DMS79 (cell line): ENCODE results near the gene RTN4R.
"Not testable (repeated sequence)": the region's sequence is repeated elsewhere in the genome, so short reads cannot be mapped to it uniquely, and the experiment has no call there.

Experiments used
- DNase-seq: peaks from one replicate; lab custom pipeline; 2025; lab: John Stamatoyannopoulos, UW

The RTN4R gene

DNA sequence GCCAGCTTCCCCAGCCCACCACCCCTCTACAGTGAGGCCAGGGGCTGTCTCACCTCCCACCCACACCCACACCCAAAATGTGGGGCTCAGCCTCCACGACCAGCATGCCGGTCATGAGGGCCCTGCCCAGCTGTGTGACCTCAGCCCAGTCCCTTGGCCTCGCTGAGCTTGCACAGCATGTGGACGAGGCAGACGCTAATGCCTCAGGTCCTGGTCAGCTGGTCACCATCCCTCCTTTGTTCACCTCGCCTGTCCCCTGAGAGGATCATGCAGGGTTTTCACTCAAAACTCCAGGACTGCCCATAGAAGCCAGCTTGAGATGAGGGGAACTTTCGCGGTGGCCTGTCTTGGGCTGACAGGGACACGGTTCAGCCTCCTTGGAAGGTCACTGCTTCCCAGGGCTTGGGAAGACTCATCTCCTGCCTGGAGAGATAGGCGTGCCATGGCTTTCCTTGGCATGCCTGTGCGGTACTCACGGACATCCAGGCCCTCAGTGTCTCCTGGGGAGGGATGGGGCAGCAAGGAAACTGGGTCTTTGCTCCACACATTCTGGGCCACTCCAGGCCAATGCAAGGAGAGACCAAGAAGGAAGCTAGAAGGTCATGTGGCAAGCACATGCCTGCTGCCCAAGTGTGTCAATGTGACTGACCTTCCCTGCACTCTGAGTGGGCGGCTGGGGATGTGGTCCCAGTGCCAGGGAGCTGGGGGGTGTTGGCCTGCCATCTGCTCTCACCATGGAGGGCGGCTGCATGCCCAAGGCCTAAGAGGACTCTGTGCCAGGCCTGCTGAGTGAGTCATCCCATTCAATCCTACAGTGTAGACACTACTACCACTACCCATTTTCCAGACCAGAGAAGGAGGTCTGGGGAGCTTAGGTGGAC lies 3.2 kb upstream of the RTN4R start:
- DNase-seq, result no peak

DNA sequence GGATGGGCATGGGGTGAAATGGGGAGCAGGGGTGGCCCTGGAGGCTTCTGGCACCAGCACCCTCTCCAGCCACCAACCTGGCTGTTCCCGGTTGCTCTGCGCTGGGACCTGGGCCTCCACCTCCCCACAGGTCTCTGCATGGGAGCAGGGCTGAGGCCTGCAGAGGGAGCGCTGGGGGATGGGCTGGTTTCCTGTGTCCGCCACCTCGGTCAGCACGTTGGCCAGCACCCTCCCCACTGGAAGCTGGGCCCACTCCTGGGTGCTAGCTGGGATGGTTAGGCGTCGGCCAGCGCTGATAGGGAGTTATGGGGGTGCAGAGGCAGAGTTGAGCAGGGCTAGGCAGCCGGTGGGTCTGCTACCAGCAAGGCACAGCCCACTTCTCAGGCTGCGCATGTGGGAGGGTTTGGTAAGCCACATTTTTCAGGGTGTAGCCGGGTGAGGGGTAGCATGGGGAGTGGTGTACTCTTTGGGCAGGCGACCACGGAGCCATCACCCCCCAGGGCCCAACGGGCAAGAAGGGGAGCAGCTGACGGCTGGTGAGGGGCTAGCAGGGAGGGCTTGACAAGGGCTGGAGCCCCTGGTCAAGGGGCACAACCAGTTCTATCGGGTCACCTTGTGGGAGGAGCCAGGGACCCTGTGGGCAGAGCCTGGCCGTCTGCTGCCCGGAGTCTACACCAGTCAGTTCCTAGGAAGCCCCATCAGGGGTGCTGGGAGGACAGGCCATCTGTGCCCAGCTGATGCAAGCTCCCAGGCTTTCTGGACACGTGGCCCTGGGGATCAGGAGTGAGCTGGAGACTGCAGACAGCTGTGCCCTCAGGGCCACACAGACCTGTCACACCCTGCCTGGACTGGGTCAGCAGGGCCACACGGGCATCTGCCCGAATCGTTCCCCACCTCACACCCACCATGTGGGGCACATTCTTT lies 2.3 kb upstream of the RTN4R start:
- not testable (repeated sequence) for DNase-seq

DNA sequence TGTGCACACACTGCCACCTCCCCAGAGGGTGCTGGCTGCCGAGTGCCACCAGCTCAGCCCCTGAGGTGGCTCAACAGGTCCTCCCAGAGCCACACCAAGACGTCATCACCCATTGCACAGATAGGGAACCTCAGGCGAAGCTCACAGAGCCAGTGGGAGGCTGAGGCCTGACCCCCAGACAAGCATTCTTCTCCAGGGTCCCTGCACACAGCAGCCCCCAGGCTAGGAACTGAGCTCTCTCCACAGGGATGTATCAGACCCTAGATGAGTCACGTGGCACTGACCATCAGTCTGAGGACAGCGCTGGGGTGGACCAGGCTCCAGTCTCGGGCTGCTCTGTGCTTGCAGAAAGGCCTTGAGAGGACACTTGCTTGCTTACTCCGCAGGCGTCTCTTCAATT lies 1.6 kb upstream of the RTN4R start:
- DNase-seq, result not testable (repeated sequence)

DNA sequence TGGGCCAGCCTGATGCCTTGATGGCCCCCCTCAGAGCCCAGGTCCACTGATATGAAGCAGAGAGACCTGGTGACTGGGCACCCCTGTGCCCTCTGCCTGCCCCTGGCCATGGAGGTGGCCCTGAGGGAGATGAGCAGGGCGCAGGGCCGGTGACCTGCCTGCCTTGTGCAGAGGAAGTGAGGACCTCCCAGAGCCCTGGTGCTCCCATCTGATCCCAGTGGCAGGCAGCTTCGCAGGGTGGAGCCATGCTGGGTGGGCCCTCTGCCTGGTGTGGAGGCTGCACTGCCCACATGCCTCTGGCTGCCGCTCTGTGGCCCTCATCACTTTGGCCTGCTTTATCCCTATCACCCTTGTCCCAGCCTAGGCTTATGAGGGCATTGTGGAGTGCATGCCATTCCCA lies 1.1 kb upstream of the RTN4R start:
- DNase-seq, result not testable (repeated sequence)

DNA sequence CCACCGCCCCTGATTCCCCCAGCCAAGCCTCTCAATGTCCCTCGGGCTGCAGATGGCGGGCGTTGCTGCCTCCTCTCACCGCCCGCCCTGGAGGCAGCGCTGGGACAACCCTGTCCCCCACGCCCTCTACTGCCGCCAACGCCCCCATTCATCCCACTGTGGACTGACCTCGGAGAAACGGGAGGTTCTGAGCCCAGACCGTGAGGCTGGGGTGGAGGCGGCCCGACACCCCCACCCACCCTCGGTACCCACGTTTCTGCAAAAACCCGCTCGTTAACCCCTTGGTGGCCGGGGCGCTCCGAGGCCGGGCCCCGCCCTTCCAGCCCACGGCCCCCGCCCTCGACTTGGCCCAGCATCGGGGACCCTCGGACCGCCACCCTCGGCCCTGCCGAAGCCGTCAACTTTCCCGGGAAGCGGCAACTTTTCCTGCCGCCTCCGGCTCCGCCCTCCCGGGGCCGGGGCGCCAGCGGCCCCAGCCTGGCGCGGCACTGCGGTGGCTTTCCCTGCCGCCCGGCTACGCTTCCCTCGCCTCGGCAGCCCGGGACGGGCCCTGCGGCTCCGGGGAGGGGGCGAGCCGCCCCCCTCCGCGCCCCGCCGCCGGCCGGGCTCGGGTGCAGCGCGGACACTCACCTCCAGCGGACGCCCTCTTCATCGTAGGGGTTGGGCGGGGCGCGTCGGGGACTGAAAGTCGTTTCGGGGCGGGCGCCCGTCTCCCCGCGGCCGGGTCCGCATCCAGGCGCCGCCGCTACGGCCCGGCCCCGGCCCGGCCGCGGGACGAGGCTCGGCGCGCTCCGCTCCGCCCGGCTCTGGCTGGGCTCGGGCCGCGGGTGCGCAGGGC lies 458 bp downstream of the RTN4R start:
- no peak for DNase-seq

DNA sequence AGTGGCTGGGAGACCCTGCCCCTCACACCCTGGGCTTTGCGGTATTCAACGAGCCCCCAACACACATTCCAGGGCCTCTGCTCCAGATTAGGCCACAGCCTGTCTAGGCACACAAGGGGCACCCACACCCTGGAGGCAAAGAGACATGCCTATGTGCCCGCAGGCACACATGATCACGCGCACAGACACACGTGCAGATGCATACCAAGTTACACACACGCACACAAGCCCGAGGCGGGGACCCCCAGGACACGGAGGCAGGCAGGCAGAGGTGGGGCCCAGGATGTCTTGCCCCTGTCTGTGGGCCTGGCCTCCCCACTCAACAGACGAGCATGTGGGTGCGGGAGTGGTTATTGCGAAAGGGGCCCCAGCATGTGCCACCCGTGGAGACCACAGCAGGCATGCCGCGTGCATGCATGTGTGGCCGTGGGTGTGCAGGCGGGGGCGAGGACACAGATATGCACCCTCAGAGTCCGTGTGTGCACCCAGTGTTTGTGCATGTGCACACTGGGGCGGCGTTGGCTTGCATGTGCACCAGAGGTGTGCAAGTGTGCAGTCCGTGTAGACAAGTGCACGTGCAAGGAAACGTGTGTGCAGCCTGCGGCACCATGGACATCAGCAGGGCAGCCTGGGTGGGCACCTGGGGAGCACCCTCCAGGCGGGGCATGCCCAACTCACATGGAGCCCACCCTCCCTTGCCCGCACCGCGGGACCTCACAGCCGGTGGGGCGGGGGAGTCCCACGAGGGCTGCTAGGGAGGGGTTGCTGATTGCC lies 1.3 kb downstream of the RTN4R start:
- DNase-seq, result not testable (repeated sequence)

DNA sequence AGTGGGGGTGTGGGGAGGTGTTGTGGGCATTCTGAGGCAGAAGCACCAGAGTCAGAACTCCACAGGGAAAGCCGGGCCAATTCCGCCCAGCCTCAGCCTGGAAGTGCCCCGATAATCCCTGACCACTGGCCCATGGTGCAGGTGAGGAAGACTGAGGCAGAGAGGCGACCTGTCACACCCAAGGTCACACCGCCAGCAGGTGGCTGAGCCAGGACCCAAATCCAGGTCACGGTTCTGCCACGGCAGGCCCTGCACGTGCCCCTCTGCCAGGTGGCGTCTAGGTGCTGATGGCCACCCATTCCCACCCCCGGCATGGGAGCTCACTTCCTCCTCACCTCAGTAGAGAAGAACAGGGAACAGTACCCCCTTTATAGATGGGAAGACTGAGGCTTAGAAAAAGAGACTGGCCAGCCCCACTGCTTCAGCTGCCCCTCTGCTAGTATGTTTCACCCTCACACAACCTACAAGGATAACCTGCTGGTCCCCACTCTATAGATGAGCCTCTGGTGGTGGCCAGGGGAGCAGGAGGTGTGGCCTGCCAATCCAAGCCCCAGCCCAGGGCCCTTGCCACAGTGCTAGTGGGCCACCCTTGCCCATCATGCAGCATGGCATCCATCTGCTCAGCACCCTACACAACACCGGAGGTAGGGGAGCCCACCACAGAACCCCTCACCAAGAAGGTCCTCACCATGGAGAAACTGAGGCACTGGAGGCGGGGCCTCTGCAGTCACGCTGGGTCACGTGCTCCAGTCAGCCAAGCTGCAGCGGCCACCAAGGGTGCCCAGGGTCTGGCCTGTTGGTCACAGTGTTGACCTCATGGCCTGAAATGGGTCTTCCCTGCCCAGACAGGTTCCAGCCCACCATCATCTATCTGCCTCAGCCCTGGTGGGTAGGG lies 2.1 kb downstream of the RTN4R start:
- DNase-seq, result not testable (repeated sequence)

DNA sequence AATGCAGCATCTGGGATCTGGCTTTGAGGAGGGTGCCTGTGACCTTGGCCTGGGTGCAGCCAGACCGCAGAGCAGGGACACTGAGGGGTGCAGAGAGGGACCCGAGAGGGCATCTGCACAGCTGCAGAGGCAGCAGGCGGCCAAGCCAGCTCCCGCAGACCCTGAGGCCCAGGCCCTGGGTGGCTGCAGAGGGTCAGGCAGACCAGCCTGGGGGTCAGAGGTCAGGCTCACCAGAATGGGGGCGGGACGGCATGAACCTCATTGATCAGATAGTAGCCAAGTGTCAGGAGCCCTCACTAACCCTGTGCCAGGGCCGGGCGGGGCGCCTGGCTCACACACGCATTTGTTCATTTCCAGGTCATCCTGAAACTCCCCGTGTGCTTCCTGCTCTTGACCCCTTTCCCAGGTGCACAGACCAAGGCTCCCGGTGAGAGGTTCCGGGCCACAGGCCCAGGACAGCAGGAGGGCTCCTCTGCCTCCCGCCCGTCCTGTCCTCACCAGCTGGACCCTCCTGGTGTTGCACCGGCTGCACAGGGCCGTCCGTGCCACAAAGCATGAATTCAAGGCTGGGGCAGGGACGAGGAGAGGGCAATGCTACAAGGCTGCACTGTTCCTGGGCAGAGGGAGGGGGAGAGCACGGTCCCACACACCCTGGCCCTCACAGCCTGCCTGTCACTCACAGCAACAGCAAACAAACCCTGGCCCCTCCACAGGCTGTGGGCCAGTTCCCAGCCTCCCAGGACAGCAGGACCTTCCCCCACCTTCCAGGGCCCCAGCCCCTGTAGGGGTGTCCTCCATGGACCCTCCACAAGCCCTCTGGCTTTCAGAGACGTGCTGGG lies 3.3 kb downstream of the RTN4R start:
- DNase-seq, result no peak

DNA sequence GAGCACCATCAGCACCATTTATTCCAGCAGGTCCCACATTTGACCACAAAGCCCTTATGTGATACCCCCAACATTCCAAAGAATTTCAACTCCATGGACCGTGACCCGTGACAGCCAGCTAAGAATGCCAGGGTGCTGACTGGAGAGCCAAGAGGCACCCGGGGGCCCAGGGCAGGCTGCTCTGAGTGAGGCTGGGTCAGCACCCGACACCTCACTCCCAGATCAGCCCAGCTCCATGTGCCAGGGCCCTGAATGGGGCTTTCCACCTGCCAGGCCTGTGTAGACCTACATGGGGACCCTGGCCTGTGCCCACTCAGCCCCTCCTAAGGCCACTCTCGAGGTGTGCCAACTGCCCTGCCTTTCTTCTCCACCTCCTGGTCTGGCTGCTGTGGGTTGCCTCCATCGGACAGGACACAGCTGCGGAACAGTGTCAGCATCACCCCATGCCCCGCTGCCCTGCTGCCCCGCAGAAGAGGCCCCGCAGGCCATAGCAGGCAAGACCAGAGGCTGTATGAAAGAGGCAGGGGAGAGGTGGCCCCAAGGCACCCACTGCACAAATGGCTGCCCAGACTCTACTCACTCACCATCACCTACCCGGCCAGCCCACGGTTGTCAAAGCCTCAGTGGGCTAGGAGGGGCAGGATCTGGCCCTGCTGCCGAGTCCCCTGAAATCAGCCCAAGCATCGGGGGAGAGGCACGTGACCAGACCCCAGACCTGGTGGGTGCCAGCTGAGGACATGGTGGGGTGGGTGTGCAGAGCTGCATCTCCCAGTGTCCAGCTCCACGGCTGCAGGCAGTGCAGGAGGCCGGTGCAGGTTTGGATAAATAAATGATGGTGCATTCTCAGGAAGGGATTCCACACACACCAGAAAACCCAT lies 4.5 kb downstream of the RTN4R start:
- not testable (repeated sequence) for DNase-seq

DNA sequence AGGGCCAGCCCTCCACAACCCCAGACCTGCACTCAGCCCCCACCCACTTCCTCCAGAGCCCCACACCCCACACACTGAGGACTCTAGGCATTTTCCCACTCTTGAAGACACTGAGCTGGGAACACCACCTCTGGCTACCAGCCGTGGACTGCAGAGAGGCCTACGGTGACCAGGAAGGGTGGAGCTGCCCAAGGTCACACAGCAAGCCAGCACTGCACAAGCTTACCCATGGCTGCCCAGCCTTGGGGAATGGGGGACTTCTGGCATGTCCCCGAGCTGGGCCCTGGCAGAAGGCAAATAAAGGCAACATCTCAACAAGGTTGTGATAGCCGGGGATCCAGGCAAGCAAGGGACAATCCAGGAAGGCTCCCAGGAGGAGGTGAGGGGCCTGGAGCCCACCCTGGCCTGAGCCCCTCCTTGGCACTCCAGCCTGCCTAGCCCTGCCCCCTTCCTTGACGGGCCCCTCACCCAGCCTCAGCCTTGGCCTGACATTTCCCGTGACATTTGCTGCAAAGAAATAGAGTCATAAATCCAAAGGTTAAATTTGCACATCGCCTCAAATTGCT lies 5.5 kb downstream of the RTN4R start:
- DNase-seq, result no peak

DNA sequence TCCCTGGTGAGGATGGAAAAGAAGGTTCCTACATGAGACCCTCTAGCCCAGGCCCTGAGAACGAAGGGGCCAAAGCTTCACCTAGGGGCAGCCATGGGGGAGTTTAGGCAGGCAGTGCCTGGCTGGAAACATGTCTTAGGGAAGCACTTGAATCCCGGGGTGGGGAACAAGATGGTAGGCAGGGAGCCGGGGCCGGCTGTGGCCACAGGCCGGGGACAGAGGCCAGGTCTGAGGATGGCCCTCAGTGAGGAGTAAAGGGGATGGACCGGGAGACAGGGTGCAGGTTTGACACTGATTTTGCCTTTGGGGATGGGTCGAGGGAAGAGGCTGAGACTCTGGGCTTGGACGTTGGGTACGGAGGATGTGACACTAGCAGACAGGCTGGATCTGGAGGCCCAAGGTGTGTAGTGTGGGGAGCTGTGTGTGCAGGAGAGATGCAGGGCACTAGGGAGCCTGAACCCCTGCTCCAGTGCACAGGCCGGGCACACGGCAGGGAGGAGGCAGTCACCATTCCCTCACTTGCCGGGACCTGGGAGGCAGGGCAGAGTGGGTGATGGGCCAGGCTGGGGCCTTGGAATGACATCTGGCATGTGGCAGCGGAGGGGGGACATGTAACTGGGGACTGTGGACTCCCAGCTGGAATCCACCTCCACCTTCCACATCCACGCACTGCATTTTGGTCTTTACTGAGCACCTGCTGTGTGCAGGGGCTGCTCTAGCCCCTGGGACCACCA lies 6.1 kb downstream of the RTN4R start:
- DNase-seq, result no peak

DNA sequence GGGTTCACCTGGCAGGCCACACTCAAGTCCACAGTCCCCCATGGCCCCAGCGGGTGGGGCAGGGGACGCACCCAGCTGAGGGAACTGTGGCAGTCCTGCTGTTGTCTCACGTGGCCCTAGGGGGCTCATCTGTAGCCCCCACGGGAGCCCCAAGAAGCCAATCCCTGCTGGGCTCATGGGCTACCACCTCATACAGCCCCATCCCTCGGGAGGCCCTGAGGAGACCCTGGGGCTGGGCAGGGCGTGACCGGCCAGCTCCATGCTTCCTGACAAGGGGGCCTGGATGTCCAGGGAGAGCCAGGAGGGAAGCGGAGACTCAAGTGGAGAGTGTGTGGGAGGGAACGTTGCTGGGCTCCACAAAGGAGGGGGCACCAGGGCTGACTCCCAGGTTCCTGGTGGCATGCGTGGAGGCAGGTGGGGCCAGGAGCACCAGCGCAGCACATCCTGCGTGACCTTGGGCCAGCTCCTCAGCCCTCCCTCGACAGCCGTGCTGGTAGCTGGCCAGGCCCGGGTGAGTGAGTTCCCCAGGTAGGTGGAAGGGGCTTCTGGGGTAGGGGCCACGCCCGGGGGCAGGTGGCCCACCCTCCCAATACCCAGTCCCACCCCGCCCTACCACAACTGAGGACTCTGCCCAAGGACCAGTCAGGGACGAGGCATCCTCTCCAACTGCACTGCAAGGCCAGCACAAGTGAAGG lies 7.9 kb downstream of the RTN4R start:
- DNase-seq, result no peak

DNA sequence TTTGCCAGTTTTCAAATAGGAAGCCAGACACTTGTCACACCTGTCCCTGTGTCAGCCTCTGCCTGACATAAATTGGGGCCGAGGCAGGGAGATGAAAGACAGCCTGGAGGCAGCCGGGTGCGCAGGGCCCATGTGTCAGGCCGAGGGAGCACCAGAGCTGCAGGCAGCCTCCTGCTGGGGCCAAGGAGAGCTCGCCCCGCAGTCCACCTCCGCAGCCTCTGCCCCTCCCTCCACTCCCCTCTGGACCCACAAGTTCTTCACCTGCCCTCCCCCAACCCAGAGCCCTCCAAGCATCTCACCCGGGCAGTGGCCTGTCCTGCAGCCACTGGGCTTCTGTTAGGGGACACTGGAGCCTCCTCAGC lies 8.8 kb downstream of the RTN4R start:
- DNase-seq, result no peak

DNA sequence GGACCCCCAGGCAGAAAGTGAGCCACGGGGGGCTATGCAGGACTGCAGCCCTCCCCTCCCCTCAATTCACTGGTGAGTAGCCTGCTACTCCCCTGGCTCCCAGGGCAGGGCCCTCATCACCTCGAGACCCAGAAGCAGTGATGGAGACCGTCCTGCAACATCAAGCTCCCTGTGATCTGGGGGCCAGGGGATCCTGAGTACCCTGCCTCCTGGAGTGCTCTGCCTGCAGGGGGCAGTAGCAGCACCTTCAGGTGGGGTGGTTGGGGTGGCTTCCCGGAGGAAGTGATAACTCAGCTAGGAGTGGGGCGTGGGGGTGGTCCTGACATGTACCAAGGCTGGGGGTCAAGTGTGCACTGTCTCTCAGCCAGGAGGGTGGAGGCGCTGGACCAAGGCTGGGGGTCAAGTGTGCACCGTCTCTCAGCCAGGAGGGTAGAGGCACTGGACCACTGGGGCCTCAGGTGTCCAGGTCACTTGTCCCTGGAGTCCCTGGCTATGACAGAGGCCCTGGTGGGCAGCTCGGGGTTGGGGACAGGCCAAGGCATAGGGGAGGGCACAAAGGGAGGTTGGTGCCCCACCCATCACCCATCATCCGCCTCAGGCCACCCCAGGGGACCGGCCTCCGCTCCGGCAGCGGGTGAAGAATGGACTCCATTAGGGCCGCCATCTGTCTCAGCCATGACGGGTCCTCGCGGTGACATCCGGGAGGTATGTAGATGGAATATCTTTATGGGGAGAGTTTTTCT lies 9.4 kb downstream of the RTN4R start:
- DNase-seq, result no peak

DNA sequence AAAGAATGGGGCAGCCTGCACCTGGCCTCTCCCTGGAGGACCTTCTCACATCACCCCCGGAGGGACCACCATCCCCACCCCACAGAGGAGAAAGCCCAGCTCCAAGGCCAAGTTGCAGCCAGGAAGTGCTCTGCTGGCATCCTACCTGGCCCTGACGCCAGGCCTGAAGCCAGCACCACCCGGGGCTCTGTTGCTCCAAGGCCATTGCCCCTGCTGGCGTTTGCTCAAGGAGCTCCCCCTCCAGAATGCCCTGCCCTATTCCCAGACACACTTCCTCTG lies 10.2 kb downstream of the RTN4R start:
- no peak for DNase-seq
